SK-N-SH treated with all-trans-retinoic acid at 6 μM for 48 hours (cell line): ENCODE measurements around the gene TMEM91.
"Not testable (repeated sequence)": the region's sequence is repeated elsewhere in the genome, so short reads cannot be mapped to it uniquely, and the experiment has no call there.

Source experiments
- ATAC-seq: fragments of 200-7000 bp; cut with Tn5 transposase; 3 replicates; pipeline ENCODE4 v1.9.1; 2020; ENCODE audit warnings: mild to moderate bottlenecking, moderate library complexity
- ARNTL ChIP-seq: fragments of 450-650 bp; formaldehyde crosslinking; IDR thresholded peaks from 2 replicates; pipeline ENCODE4 v1.5.0; 2020; ENCODE audit warnings: low read depth, mild to moderate bottlenecking, moderate library complexity, borderline replicate concordance
- BACH2 ChIP-seq: fragments of 250-450 bp; sonication (Bioruptor Pico); IDR thresholded peaks from 2 replicates; pipeline ENCODE4 v1.9.0; 2021; ENCODE audit warnings: mild to moderate bottlenecking, borderline replicate concordance
- CSDC2 ChIP-seq: fragments of 250-450 bp; sonication (Bioruptor Pico); IDR thresholded peaks from 2 replicates; pipeline ENCODE4 v1.5.0; 2020; ENCODE audit warnings: mild to moderate bottlenecking, moderate library complexity
- ESRRG ChIP-seq: fragments of 250-450 bp; sonication (Bioruptor Pico); IDR thresholded peaks from 2 replicates; pipeline ENCODE4 v1.6.1; 2021; ENCODE audit warnings: mild to moderate bottlenecking
- ISL1 ChIP-seq: fragments of 250-450 bp; sonication (Bioruptor Pico); IDR thresholded peaks from 2 replicates; pipeline ENCODE4 v2.1.2; 2022; ENCODE audit warnings: mild to moderate bottlenecking, moderate library complexity
- OSR1 ChIP-seq: fragments of 250-450 bp; sonication (Bioruptor Pico); IDR thresholded peaks from 2 replicates; pipeline ENCODE4 v1.8.0; 2022; ENCODE audit warnings: moderate library complexity, mild to moderate bottlenecking, inconsistent platforms
- PATZ1 ChIP-seq: fragments of 250-450 bp; sonication (Bioruptor Pico); IDR thresholded peaks from 2 replicates; pipeline ENCODE4 v1.8.0; 2020; ENCODE audit warnings: mild to moderate bottlenecking, moderate library complexity, borderline replicate concordance
- PPARA ChIP-seq: fragments of 250-450 bp; sonication (Bioruptor Pico); IDR thresholded peaks from 2 replicates; pipeline ENCODE4 v1.5.0; 2020; ENCODE audit warnings: mild to moderate bottlenecking, borderline replicate concordance
- RARB ChIP-seq: fragments of 250-450 bp; sonication (Bioruptor Pico); IDR thresholded peaks from 2 replicates; pipeline ENCODE4 v1.8.0; 2021; ENCODE audit warnings: mild to moderate bottlenecking, moderate library complexity
- SNAI2 ChIP-seq: fragments of 250-450 bp; sonication (Bioruptor Pico); IDR thresholded peaks from 2 replicates; pipeline ENCODE4 v1.5.0; 2020; ENCODE audit warnings: mild to moderate bottlenecking, moderate library complexity
- TCF4 ChIP-seq: fragments of 250-450 bp; sonication (Bioruptor Pico); IDR thresholded peaks from 2 replicates; pipeline ENCODE4 v1.8.0; 2021; ENCODE audit warnings: mild to moderate bottlenecking, moderate library complexity, borderline replicate concordance
- TOX ChIP-seq: fragments of 250-450 bp; sonication (Bioruptor Pico); IDR thresholded peaks from 2 replicates; pipeline ENCODE4 v1.8.0; 2021; ENCODE audit warnings: mild to moderate bottlenecking, moderate library complexity, borderline replicate concordance
- ZC3H10 ChIP-seq: fragments of 250-450 bp; sonication (Bioruptor Pico); IDR thresholded peaks from 2 replicates; pipeline ENCODE4 v1.5.1; 2021; ENCODE audit warnings: mild to moderate bottlenecking, moderate library complexity
- ZFP3 ChIP-seq: fragments of 250-450 bp; sonication (Bioruptor Pico); IDR thresholded peaks from 2 replicates; pipeline ENCODE4 v1.5.0; 2020; ENCODE audit warnings: mild to moderate bottlenecking, moderate library complexity
- ZFP30 ChIP-seq: fragments of 450-650 bp; formaldehyde crosslinking; IDR thresholded peaks from 2 replicates; pipeline ENCODE4 v1.5.0; 2022; ENCODE audit warnings: mild to moderate bottlenecking, moderate library complexity
- ZNF565 ChIP-seq: fragments of 450-650 bp; formaldehyde crosslinking; conservative IDR thresholded peaks from 2 replicates; pipeline ENCODE4 v1.5.0; 2020; ENCODE audit warnings: low read depth, mild to moderate bottlenecking, moderate library complexity
- ZNF8 ChIP-seq: fragments of 450-650 bp; formaldehyde crosslinking; IDR thresholded peaks from 2 replicates; pipeline ENCODE4 v1.5.0; 2020; ENCODE audit warnings: mild to moderate bottlenecking, moderate library complexity
- TF ChIP-seq, protein P1 (sequence below): fragments of 250-450 bp; sonication (Bioruptor Pico); IDR thresholded peaks from 2 replicates; pipeline ENCODE4 v1.5.1; 2021; ENCODE audit warnings: mild to moderate bottlenecking, moderate library complexity
- TF ChIP-seq, protein P2 (sequence below): fragments of 250-450 bp; sonication (Bioruptor Pico); IDR thresholded peaks from 2 replicates; pipeline ENCODE4 v1.5.1; 2020; ENCODE audit warnings: low read depth, mild to moderate bottlenecking, moderate library complexity
- TF ChIP-seq, protein P3 (sequence below): fragments of 250-450 bp; sonication (Bioruptor Pico); IDR thresholded peaks from 2 replicates; pipeline ENCODE4 v1.8.0; 2021; ENCODE audit warnings: low read depth, mild to moderate bottlenecking, moderate library complexity, borderline replicate concordance

TMEM91 gene

DNA sequence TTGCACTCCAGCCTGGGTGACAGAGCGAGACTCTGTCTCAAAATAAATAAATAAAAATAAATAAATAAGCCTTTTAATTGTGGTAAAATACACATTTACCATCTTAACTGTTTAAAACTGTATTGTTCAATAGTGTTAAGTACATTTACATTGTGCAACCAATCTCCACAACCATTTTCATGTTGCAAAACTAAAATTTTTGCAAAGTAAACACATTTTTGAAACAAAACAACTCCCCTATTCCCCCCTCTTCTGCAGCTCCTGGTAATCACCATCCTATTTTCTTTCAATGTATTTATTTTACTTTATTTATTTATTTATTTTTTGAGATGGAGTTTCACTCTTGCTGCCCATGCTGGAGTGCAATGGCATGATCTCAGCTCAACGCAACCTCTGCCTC, 6.6 kb upstream of the TMEM91 start:
- TF ChIP-seq CSDC2 (CRISPR knock-in tag) (no peak), ZFP30 (no peak), ISL1 (CRISPR knock-in tag) (no peak), SNAI2 (CRISPR knock-in tag) (no peak), ZFP3 (CRISPR knock-in tag) (no peak), RARB (no peak), ZC3H10 (CRISPR knock-in tag) (no peak), ARNTL (CRISPR knock-in tag) (no peak), ZNF565 (CRISPR knock-in tag) (no peak), TOX (CRISPR knock-in tag) (no peak), TCF4 (CRISPR knock-in tag) (no peak)
- TF ChIP-seq, protein P1, sequence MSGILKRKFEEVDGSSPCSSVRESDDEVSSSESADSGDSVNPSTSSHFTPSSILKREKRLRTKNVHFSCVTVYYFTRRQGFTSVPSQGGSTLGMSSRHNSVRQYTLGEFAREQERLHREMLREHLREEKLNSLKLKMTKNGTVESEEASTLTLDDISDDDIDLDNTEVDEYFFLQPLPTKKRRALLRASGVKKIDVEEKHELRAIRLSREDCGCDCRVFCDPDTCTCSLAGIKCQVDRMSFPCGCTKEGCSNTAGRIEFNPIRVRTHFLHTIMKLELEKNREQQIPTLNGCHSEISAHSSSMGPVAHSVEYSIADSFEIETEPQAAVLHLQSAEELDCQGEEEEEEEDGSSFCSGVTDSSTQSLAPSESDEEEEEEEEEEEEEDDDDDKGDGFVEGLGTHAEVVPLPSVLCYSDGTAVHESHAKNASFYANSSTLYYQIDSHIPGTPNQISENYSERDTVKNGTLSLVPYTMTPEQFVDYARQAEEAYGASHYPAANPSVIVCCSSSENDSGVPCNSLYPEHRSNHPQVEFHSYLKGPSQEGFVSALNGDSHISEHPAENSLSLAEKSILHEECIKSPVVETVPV: no peak
- TF ChIP-seq, protein P2, sequence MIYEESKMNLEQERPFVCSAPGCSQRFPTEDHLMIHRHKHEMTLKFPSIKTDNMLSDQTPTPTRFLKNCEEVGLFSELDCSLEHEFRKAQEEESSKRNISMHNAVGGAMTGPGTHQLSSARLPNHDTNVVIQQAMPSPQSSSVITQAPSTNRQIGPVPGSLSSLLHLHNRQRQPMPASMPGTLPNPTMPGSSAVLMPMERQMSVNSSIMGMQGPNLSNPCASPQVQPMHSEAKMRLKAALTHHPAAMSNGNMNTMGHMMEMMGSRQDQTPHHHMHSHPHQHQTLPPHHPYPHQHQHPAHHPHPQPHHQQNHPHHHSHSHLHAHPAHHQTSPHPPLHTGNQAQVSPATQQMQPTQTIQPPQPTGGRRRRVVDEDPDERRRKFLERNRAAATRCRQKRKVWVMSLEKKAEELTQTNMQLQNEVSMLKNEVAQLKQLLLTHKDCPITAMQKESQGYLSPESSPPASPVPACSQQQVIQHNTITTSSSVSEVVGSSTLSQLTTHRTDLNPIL (CRISPR knock-in tag): no peak
- no peak for ATAC-seq

DNA sequence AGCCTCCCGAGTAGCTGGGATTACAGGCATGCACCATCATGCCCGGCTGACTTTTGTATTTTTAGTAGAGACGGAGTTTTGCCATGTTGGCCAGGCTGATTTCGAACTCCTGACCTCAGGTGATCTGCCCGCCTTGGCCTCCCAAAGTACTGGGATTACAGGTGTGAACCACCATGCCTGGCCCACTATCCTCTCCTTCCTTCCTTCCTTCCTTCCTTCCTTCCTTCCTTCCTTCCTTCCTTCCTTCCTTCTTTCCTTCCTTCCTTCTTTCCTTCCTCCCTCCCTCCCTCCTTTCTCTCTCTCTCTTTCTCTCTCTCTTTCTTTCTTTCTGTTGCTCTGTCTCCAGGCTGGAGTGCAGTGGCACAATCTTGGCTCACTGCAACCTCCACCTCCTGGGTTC, 5.2 kb upstream of the TMEM91 start:
- ATAC-seq: not testable (repeated sequence)

GRCh38 chr19:41371541-41371940, 4.8 kb upstream of the TMEM91 start:
- TF ChIP-seq, protein P1: no peak
- TF ChIP-seq BACH2 (CRISPR knock-in tag): no peak
- TF ChIP-seq CSDC2 (CRISPR knock-in tag): no peak
- no peak for TF ChIP-seq ISL1 (CRISPR knock-in tag)
- no peak for TF ChIP-seq OSR1 (CRISPR knock-in tag)
- no peak for TF ChIP-seq SNAI2 (CRISPR knock-in tag)
- no peak for TF ChIP-seq ZNF8
- TF ChIP-seq, protein P2 (CRISPR knock-in tag): no peak
- TF ChIP-seq TCF4 (CRISPR knock-in tag): no peak
- TF ChIP-seq ZC3H10 (CRISPR knock-in tag): no peak
- TF ChIP-seq ESRRG (CRISPR knock-in tag): no peak
- no peak for TF ChIP-seq ZNF565 (CRISPR knock-in tag)
- no peak for TF ChIP-seq ZFP3 (CRISPR knock-in tag)
- TF ChIP-seq, protein P3, sequence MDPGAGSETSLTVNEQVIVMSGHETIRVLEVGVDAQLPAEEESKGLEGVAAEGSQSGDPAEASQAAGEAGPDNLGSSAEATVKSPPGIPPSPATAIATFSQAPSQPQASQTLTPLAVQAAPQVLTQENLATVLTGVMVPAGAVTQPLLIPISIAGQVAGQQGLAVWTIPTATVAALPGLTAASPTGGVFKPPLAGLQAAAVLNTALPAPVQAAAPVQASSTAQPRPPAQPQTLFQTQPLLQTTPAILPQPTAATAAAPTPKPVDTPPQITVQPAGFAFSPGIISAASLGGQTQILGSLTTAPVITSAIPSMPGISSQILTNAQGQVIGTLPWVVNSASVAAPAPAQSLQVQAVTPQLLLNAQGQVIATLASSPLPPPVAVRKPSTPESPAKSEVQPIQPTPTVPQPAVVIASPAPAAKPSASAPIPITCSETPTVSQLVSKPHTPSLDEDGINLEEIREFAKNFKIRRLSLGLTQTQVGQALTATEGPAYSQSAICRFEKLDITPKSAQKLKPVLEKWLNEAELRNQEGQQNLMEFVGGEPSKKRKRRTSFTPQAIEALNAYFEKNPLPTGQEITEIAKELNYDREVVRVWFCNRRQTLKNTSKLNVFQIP (CRISPR knock-in tag): no peak
- TF ChIP-seq ARNTL (CRISPR knock-in tag): no peak
- no peak for TF ChIP-seq TOX (CRISPR knock-in tag)
- TF ChIP-seq PPARA (CRISPR knock-in tag): no peak
- no peak for ATAC-seq

DNA sequence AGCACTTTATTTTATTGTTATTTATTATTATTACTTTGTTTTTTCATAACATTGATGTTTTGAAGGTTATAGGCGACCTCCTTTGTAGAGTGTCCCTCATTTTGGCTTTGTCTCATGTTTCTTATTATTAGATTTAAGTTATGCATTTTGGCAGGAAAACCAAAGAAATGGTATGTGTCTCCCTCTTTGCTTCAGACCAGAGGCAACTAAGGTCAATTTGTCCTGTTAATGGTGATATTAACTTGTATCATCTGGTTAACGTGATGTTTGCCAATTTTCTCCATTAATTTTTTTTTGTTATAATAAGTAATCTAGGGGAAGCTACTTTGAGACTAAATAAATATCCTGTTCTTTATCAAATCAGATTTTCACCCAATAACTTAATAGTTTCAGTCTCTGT, 3.8 kb upstream of the TMEM91 start:
- ATAC-seq: no peak
- TF ChIP-seq ZFP30 (no peak), OSR1 (CRISPR knock-in tag) (no peak), PATZ1 (no peak), CSDC2 (CRISPR knock-in tag) (no peak), ZNF8 (no peak), ZNF565 (CRISPR knock-in tag) (no peak), RARB (no peak), SNAI2 (CRISPR knock-in tag) (no peak), ZFP3 (CRISPR knock-in tag) (no peak), ISL1 (CRISPR knock-in tag) (no peak), ESRRG (CRISPR knock-in tag) (no peak), ARNTL (CRISPR knock-in tag) (no peak)
- TF ChIP-seq, protein P3 (CRISPR knock-in tag): no peak
